Panc1 (cell line): ENCODE measurements around the gene CFAP157.

ENCODE experiments used
- SIN3A ChIP-seq: IDR thresholded peaks from 2 replicates; pipeline ENCODE4 v1.6.1; 2012; ENCODE audit warnings: low read depth, mild to moderate bottlenecking, low read length, moderate library complexity, borderline replicate concordance; ENCODE audit not compliant: insufficient read depth
- TCF7L2 ChIP-seq: IDR thresholded peaks from 2 replicates; pipeline ENCODE4 v1.6.1; 2011; ENCODE audit warnings: mild to moderate bottlenecking, low read depth, low read length, inconsistent platforms
- TF ChIP-seq, protein P1 (sequence below): fragments of 450-650 bp; IDR thresholded peaks from 2 replicates; pipeline ENCODE4 v1.5.1; 2017; ENCODE audit warnings: mild to moderate bottlenecking
- TF ChIP-seq, protein P2 (sequence below), 2 experiments: IDR thresholded peaks; 2 replicates each; pipeline ENCODE4 v1.6.1; 2011 to 2012; ENCODE audit warnings: low read depth in 2 of 2, control low read depth in 1 of 2, low read length in 1 of 2, mild to moderate bottlenecking in 1 of 2, moderate library complexity in 1 of 2; ENCODE audit not compliant: insufficient read depth in 1 of 2

DNA sequence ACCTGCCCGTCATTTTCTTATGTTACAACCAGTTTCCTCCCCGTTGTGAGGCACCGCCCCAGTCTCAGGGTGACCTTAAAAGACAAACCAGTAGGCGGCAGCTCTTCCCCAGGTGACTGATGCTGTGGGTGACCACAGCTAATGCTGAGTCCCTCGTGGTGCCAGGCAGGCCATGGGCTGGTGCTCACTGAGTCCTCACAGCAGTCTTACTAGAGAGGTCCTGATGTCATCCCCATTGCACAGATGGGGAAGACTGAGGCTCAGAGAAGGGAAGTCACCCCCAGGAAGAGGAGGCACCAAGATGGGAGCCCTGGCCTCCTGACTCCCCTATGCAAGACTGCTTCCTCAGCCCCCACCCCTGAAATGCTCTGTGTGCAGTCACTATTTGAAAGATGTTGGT is 978 bp downstream of the CFAP157 start:
- TF ChIP-seq, protein P1, sequence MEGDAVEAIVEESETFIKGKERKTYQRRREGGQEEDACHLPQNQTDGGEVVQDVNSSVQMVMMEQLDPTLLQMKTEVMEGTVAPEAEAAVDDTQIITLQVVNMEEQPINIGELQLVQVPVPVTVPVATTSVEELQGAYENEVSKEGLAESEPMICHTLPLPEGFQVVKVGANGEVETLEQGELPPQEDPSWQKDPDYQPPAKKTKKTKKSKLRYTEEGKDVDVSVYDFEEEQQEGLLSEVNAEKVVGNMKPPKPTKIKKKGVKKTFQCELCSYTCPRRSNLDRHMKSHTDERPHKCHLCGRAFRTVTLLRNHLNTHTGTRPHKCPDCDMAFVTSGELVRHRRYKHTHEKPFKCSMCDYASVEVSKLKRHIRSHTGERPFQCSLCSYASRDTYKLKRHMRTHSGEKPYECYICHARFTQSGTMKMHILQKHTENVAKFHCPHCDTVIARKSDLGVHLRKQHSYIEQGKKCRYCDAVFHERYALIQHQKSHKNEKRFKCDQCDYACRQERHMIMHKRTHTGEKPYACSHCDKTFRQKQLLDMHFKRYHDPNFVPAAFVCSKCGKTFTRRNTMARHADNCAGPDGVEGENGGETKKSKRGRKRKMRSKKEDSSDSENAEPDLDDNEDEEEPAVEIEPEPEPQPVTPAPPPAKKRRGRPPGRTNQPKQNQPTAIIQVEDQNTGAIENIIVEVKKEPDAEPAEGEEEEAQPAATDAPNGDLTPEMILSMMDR = no peak; the same call in 1 of the 2 replicates
- TF ChIP-seq TCF7L2 (no peak), SIN3A (no peak)
- TF ChIP-seq, protein P2, sequence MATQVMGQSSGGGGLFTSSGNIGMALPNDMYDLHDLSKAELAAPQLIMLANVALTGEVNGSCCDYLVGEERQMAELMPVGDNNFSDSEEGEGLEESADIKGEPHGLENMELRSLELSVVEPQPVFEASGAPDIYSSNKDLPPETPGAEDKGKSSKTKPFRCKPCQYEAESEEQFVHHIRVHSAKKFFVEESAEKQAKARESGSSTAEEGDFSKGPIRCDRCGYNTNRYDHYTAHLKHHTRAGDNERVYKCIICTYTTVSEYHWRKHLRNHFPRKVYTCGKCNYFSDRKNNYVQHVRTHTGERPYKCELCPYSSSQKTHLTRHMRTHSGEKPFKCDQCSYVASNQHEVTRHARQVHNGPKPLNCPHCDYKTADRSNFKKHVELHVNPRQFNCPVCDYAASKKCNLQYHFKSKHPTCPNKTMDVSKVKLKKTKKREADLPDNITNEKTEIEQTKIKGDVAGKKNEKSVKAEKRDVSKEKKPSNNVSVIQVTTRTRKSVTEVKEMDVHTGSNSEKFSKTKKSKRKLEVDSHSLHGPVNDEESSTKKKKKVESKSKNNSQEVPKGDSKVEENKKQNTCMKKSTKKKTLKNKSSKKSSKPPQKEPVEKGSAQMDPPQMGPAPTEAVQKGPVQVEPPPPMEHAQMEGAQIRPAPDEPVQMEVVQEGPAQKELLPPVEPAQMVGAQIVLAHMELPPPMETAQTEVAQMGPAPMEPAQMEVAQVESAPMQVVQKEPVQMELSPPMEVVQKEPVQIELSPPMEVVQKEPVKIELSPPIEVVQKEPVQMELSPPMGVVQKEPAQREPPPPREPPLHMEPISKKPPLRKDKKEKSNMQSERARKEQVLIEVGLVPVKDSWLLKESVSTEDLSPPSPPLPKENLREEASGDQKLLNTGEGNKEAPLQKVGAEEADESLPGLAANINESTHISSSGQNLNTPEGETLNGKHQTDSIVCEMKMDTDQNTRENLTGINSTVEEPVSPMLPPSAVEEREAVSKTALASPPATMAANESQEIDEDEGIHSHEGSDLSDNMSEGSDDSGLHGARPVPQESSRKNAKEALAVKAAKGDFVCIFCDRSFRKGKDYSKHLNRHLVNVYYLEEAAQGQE (IDR thresholded peaks at IDR 0.05; ENCODE audit: insufficient read depth in 1 of 2, low read depth in 2 of 2, low read length in 1 of 2) = no peak
